Measurements from ENCODE around the gene DCAF8.

DCAF8 gene

GRCh38 chr1:160206036-160206389 lies 56.3 kb downstream of the DCAF8 start:
- H2AFZ ChIP-seq (ENCODE audit: low read depth), result peak overlapping the region; percentile 83
- peaks cover 66% of the 10 kb centered on the region for H3K4me1 ChIP-seq (ENCODE audit: low read depth, poor library complexity, severe bottlenecking)
- peak overlapping the region; percentile 95 for H3K4me2 ChIP-seq
- H3K27me3 ChIP-seq (ENCODE audit: insufficient read depth, low read depth), result no peaks in the 10 kb centered on the region
- peak overlapping the region; percentile 98 for H3K4me3 ChIP-seq (IDR thresholded peaks at IDR 0.05; ENCODE audit: insufficient read depth, low read depth, low read length)
- TF ChIP-seq, protein P1, sequence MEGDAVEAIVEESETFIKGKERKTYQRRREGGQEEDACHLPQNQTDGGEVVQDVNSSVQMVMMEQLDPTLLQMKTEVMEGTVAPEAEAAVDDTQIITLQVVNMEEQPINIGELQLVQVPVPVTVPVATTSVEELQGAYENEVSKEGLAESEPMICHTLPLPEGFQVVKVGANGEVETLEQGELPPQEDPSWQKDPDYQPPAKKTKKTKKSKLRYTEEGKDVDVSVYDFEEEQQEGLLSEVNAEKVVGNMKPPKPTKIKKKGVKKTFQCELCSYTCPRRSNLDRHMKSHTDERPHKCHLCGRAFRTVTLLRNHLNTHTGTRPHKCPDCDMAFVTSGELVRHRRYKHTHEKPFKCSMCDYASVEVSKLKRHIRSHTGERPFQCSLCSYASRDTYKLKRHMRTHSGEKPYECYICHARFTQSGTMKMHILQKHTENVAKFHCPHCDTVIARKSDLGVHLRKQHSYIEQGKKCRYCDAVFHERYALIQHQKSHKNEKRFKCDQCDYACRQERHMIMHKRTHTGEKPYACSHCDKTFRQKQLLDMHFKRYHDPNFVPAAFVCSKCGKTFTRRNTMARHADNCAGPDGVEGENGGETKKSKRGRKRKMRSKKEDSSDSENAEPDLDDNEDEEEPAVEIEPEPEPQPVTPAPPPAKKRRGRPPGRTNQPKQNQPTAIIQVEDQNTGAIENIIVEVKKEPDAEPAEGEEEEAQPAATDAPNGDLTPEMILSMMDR (conservative IDR thresholded peaks at IDR 0.05; ENCODE audit: low read depth, low read length), result no peak
- H3K27ac ChIP-seq, result peak overlapping the region; percentile 64
- no peaks in the 10 kb centered on the region; the same call in 1 of the 2 replicates for H3K36me3 ChIP-seq (ENCODE audit: insufficient read depth)
- peaks cover 47% of the 10 kb centered on the region for H3K79me2 ChIP-seq (ENCODE audit: insufficient read depth, low read depth)
- H3K9ac ChIP-seq, result peak overlapping the region; percentile 95
- 0 out of 2 replicates have a peak, but pooled peaks cover 4% of the 10 kb centered on the region for H4K20me1 ChIP-seq (ENCODE audit: insufficient read depth)

DNA sequence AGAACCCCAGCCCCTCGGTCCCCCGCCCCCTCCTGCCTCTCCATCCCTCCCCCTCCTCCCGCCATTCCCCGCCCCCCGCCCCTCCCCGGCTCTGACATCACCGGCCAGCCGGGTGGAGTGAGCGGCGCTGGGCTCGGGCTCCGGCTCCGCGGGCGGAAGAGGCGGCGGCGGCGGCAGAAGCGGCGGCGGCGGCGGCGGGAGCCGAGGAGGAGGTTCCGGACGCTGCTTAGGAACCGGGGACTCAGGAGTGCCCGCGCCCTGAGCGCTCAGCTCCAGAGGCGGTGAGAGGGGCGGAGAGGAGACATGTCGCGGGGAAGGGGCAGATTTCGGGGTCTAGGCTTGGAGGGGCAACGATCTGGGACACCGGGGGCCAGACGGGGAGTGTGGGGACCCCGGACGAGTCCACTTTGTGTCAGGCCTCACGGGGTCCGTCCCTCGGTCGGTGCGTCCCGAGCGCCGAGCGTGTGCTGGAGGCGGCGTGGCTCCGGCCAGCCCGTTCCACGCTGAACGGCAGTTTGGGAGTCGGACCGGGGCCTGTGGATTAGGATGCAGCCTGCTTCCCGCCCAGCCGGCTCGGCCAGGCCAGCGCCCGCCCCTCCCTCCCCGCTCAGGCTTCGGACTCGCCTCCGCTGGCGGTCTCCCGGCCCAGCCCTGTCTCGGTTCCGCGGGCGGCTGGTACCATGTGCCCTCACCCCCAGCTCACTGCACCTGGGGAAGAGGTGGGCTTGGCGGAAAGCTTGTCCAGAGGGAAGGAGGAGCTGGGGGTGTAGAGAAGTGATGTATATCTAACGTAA lies 56.9 kb downstream of the DCAF8 start, which contains the start of gene PEA15:
Gene PEA15 (plus strand): TSS at position 143 of the 794 bp plus-strand sequence. CDS start 6,161 bp downstream, outside the sequence.
- peak within 1 kb of the TSS; percentile 75 for H3K27ac ChIP-seq
- H4K20me1 ChIP-seq (ENCODE audit: insufficient read depth), result 0 out of 2 replicates have a peak, but pooled peaks cover 1% of the 10 kb centered on the region
- H3K4me2 ChIP-seq, result peak within 1 kb of the TSS; percentile 95
- H3K9ac ChIP-seq, result peak within 1 kb of the TSS; percentile 95
- H3K4me1 ChIP-seq (ENCODE audit: low read depth, poor library complexity, severe bottlenecking), result peaks cover 63% of the 10 kb centered on the region
- no peaks in the 10 kb centered on the region for H3K27me3 ChIP-seq (ENCODE audit: insufficient read depth, low read depth)
- H3K79me2 ChIP-seq (ENCODE audit: insufficient read depth, low read depth), result peaks cover 42% of the 10 kb centered on the region
- H2AFZ ChIP-seq (ENCODE audit: low read depth), result peak within 1 kb of the TSS; percentile 86
- H3K36me3 ChIP-seq (ENCODE audit: insufficient read depth), result no peaks in the 10 kb centered on the region; the same call in 1 of the 2 replicates
- TF ChIP-seq, protein P1 (conservative IDR thresholded peaks at IDR 0.05; ENCODE audit: low read depth, low read length), result no peak
- peak within 1 kb of the TSS; percentile 98 for H3K4me3 ChIP-seq (IDR thresholded peaks at IDR 0.05; ENCODE audit: insufficient read depth, low read depth, low read length)

DNA sequence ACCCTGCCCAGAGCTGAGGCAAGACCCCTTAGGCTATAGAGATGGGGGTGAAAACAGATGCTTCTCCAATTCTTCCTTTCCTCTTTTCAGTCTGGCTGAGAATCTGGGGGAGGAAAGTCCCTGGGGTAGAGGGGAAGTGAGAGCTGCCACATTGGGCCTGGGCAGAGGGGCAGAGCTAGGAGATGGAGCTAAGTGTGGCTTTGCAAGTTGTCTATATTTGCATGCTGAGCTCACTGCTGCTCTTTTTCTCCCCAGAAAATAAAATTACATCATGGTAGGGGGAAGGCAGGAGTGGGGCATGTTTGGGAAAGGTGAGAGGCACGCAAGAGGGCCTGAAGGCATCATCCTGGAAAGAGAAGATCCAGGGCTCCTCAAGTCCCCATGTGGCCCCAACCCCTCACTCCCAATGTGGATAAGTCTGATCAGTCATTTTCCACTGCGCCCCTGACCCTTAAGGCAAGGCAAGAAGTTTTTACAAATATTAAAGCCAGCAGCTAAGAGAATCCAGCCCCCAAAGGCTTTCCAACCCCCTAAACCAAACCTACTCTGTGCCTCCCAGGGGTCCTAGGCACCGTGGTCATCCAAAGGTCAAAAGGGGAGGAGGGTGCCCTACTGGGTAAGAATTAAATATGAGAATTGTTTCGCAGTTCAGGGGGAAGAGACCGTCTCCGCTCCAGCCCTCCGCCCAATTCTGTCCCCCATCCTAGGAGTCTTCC lies 57.7 kb downstream of the DCAF8 start:
- Histone ChIP-seq H3K4me2 (peak overlapping the region; percentile 93), H2AFZ (ENCODE audit: low read depth) (peak overlapping the region; percentile 86), H3K27ac (peak overlapping the region; percentile 75), H4K20me1 (ENCODE audit: insufficient read depth) (no peaks in the 10 kb centered on the region), H3K4me3 (IDR thresholded peaks at IDR 0.05; ENCODE audit: insufficient read depth, low read depth, low read length) (no peak overlapping the region), H3K27me3 (ENCODE audit: insufficient read depth, low read depth) (no peaks in the 10 kb centered on the region), H3K4me1 (ENCODE audit: low read depth, poor library complexity, severe bottlenecking) (peaks cover 56% of the 10 kb centered on the region), H3K79me2 (ENCODE audit: insufficient read depth, low read depth) (peaks cover 34% of the 10 kb centered on the region), H3K9ac (peak overlapping the region; percentile 95), H3K36me3 (ENCODE audit: insufficient read depth) (no peaks in the 10 kb centered on the region; the same call in 1 of the 2 replicates)
- TF ChIP-seq, protein P1 (conservative IDR thresholded peaks at IDR 0.05; ENCODE audit: low read depth, low read length), result no peak

- Histone ChIP-seq H4K20me1 (ENCODE audit: insufficient read depth) (no peaks in the 10 kb centered on the region), H3K4me2 (no peak overlapping the region), H3K4me3 (IDR thresholded peaks at IDR 0.05; ENCODE audit: insufficient read depth, low read depth, low read length) (no peak overlapping the region), H3K9ac (no peak overlapping the region), H3K27ac (no peak overlapping the region), H3K36me3 (ENCODE audit: insufficient read depth) (no peaks in the 10 kb centered on the region), H3K4me1 (ENCODE audit: low read depth, poor library complexity, severe bottlenecking) (peaks cover 33% of the 10 kb centered on the region), H3K27me3 (ENCODE audit: insufficient read depth, low read depth) (no peaks in the 10 kb centered on the region), H3K79me2 (ENCODE audit: insufficient read depth, low read depth) (peaks cover 5% of the 10 kb centered on the region), H2AFZ (ENCODE audit: low read depth) (no peak overlapping the region)
- TF ChIP-seq, protein P1 (conservative IDR thresholded peaks at IDR 0.05; ENCODE audit: low read depth, low read length), result no peak
Measured at GRCh38 chr1:160200786-160201185, 61.6 kb downstream of the DCAF8 start.

Measured in KMS-11 (cell line).